ENCODE measurements around the gene DEFB124.
"Not testable (repeated sequence)": the region's sequence is repeated elsewhere in the genome, so short reads cannot be mapped to it uniquely, and the experiment has no call there.

Gene DEFB124

DNA sequence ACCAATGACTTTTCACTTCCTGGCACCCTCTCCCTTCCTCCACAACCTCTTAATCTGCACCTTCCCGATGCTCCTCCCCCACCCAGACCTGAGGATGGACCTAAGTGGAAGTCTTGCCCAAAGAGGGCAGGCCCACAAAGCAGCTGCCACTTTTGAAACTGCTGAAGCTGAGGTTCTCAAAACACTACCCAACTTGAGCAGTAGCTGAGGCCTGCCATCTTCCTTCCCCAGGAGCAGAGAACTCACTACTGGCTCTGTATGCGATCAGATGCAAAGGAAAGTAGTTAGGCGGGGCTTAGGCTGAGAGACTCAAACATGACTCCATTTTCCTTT is 40.8 kb upstream of the DEFB124 start:
- no peak for TF ChIP-seq CTCF (conservative IDR thresholded peaks at IDR 0.05; ENCODE audit: low read depth, low read length)
- DNase-seq (ENCODE audit: low read depth): no peak
- peak overlapping the region; percentile 100 for H3K4me3 ChIP-seq (ENCODE audit: low read depth, low read length)

GRCh38 chr20:31515072-31515774 is 40.3 kb upstream of the DEFB124 start:
- peak overlapping the region; percentile 100 for H3K4me3 ChIP-seq (ENCODE audit: low read depth, low read length)
- no peak for TF ChIP-seq CTCF (conservative IDR thresholded peaks at IDR 0.05; ENCODE audit: low read depth, low read length)
- DNase-seq (ENCODE audit: low read depth): no peak

DNA sequence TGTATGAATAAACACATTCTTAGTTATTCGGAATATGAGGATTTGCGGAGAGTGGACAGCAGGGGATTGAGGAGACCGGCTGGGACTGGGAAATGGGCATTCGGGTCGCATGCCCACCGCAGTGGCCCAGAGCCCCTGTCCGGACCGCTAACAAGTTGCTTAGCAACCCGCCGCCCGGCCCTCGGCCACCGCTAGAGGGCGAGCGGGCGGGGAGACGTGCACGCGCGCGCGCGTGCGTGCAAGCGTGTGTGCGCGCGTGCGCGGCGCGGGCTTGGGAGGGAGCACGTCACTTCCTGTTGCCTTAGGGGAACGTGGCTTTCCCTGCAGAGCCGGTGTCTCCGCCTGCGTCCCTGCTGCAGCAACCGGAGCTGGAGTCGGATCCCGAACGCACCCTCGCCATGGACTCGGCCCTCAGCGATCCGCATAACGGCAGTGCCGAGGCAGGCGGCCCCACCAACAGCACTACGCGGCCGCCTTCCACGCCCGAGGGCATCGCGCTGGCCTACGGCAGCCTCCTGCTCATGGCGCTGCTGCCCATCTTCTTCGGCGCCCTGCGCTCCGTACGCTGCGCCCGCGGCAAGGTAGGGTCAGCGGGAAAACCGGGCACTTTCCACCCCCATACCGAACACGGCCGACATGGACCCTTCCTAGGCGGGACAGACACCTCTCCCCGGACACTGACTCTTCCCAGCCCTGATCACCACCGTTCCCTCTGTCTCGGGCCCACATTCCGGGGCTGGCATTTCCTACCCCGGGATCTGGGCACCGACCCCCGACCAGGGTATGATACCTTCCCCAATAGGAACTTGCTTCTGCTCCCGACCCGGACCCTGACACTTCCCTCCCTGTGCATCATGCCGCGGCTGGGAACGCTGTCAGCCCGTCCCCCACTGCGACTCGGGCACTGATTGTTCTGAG is 39.5 kb upstream of the DEFB124 start, which contains the start of gene HM13:
Gene HM13, plus strand, starts transcription at position 289 of the 918 bp plus-strand sequence. Its CDS starts 110 bp downstream, at position 399.
- peak; percentile 96 for DNase-seq (ENCODE audit: low read depth)
- peak within 1 kb of the TSS; percentile 100 for H3K4me3 ChIP-seq (ENCODE audit: low read depth, low read length)
- peak; percentile 66 for TF ChIP-seq CTCF (conservative IDR thresholded peaks at IDR 0.05; ENCODE audit: low read depth, low read length)

DNA sequence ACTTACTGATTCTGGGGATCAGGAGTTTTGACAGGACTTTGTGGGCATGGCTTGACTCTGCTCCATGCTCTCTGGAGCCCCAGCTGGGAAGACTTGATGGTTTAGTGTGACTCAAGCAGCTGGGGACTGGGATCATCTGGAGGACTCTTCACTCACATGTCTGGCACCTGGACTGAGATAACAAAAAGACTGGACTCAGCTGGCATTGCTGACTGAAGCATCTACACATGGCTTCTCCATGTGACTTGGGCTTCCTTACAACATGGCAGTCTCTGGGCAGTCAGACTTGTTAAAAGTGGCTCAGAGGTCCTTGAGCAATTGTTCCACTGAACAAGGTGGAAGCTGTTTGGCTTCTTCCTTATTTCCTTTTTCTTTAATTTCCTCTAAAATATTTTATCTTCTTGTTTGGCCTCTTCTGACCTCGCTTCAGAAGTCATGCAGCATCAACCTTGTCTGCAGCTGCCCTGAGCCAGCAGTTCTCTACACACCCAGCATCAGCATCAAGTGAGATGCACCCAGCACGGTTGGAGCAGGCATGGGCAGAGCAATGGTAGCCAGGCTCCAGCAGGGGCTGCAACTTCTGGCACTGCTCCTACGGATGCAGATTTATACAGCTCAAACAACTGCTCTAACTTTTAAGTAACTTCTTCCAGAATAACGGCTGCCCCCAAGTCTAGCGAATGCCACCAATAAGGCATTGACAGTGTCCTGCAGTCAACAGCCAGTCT is 33.8 kb upstream of the DEFB124 start:
- no peak overlapping the region for H3K4me3 ChIP-seq (ENCODE audit: low read depth, low read length)
- DNase-seq (ENCODE audit: low read depth): no peak
- no peak for TF ChIP-seq CTCF (conservative IDR thresholded peaks at IDR 0.05; ENCODE audit: low read depth, low read length)

DNA sequence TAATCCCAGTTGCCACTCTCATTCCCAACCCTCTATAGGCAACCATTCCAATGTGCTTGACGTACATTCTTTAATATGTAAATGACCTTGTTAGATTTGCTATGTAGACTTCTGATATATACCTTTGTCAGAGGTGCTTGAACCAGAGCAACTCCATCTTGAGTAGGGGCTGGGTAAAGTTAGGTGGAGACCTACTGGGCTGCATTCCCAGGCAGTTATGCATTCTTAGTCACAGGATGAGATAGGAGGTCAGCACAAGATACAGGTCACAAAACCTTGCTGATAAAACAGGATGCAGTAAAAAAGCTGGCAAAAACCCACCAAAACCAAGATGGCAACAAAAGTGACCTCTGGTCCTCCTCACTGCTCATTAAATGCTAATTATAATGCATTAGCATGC is 31.0 kb upstream of the DEFB124 start:
- TF ChIP-seq CTCF (conservative IDR thresholded peaks at IDR 0.05; ENCODE audit: low read depth, low read length): no peak
- no peak for DNase-seq (ENCODE audit: low read depth)
- no peak overlapping the region for H3K4me3 ChIP-seq (ENCODE audit: low read depth, low read length)

- not testable (repeated sequence) for H3K4me3 ChIP-seq (ENCODE audit: low read depth, low read length)
- DNase-seq (ENCODE audit: low read depth): peak; percentile 79
- TF ChIP-seq CTCF (conservative IDR thresholded peaks at IDR 0.05; ENCODE audit: low read depth, low read length): peak; percentile 87
Measured at GRCh38 chr20:31502884-31503673, 28.2 kb upstream of the DEFB124 start.
